Forelimb muscle (tissue), 1 donor: ENCODE data around the gene AVPI1. TPM values are rescaled to one million over a fixed set of nuclear protein-coding genes. Genes with fewer than 3 reads are reported as not detected.
"Not testable (repeated sequence)": the region's sequence is repeated elsewhere in the genome, so short reads cannot be mapped to it uniquely, and the experiment has no call there.

Source experiments
- DNase-seq: peaks from one replicate; pipeline ENCODE4 v3.0.0-alpha.2; 2013; ENCODE audit warnings: low read depth
- polyA plus RNA-seq: library from polyadenylated mRNA; unstranded; fragments of 120-200 nt; gene quantifications from one replicate; pipeline ENCODE4 v1.2.1, GENCODE V29; 2013; ENCODE audit not compliant: insufficient read length

Gene AVPI1
- polyA plus RNA-seq, 1 donor = 6.0 TPM

DNA sequence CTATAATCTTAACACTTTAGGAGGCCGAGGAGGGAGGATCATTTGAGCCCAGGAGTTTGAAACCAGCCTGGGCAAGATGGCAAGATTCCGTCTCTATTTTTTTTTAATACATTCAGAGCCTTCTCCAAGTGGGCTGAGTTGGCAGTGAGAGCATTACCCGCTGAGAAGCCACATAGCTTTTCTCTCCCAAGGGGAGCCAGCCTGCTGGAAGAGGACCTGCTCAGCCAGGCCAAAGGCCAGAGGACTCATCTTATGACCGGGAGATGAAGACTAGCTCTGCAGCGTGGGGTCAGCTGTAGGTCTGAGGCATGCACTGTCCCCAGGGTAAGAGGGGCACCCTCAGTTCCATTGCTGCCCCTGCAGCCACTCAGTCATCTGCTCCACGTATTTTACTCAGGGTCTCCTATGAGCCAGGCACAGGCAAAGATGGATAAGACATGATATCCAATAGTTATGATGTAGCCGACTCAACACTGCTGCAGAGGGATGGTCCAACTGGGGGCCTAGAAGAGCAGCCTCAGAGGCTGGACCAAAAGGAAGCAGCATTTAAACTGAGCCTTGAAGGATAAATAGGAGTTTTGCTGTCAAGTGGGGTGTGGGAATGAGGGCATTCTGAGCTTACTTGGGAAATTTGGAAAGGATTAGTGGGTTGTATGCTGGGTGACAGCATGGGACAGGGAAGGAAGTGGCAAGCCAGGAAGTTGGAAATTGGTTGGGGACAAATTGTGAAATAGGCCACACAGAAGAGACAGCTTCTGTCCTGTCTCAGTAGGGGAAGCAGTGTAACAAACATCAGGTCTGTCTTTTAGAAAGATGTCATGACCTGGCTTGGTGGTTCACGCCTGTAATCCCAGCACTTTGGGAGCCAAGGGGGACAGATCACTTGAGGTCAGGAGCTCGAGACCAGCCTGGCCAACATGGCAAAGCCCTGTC is 24.9 kb upstream of the AVPI1 start:
- DNase-seq = no peak

DNA sequence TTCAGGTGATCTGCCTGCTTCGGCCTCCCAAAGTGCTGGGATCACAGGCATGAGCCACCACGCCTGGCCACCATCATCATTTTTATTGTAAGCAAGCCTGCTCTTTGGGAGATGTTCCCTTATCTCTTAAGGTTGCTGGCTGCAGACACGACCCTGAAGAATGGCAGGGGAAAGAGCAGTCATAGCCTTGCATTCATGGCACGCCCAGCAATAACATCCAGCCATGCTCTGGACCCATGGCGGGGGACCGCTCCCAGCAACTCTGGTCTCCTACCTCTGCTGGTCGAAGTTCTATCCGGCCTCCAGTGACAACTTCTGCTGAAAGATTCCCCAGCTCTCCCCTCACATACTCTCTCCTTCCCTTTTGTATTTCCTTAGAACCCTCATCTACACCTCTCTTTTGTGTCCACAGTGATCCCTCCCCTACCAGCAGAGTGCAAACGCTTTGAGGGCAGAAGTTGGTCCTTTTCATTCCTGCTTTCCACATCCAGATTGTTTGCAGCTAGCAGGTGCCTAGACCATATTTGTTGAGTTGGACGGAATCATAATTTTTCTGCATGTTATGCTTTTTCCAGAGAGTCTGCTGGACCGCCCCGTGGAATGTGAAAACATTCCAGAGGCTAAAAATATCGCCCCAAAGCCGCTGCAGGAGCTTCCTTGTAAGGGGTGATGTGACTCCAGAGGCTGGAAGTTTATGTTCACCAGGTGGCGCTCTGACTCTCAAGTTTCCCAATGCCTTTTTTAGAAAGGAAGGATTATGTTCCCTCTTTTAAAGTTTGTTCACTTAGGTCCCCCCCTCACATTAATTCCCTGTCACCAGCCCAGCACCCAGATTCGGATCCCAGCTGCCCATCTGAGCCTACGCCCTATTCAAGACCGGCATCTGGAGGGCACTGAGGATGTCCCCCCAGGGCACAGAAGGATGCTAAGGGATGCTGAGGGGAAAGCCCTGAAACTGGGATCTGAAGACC is 22.2 kb upstream of the AVPI1 start:
- peak; percentile 80 for DNase-seq

GRCh38 chr10:97708167-97708566 is 21.1 kb upstream of the AVPI1 start:
- DNase-seq = no peak

- DNase-seq = no peak
These were observed 20.3 kb upstream of the AVPI1 start for GRCh38 chr10:97707134-97707861.

DNA sequence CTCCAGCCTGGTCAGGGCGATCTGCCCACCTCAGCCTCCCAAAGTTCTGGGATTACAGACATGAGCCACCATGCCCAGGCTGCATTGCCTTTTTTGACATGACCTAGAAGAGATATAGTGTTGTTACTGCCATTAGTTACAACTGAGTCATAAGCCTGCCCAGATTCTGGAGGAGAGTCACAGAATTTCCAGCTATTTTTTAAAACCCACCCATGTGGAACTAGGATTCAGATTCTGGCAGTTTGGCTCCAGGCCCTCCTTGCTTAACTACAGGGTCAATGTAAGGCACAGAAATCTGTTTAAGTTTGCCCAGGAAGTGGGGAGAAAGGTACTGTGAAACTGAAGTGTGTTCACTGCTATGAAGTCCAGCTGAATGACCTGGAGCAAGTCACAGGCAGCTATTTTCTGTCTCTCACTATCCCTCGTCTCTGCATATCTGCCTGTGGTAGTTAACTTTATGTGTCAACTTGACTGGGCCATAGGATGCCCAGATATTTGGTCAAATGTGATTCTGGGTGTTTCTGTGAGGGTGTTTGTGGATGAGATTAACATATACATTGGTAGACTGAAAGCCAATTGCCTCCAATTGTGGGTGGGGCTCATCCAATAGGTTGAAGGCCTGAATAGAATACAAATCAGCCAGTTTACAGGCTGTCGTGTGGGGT is 18.1 kb upstream of the AVPI1 start:
- DNase-seq = no peak

- DNase-seq = no peak
These were observed 17.3 kb upstream of the AVPI1 start for GRCh38 chr10:97704341-97704740.

GRCh38 chr10:97703398-97704067 is 16.5 kb upstream of the AVPI1 start:
- no peak for DNase-seq

DNA sequence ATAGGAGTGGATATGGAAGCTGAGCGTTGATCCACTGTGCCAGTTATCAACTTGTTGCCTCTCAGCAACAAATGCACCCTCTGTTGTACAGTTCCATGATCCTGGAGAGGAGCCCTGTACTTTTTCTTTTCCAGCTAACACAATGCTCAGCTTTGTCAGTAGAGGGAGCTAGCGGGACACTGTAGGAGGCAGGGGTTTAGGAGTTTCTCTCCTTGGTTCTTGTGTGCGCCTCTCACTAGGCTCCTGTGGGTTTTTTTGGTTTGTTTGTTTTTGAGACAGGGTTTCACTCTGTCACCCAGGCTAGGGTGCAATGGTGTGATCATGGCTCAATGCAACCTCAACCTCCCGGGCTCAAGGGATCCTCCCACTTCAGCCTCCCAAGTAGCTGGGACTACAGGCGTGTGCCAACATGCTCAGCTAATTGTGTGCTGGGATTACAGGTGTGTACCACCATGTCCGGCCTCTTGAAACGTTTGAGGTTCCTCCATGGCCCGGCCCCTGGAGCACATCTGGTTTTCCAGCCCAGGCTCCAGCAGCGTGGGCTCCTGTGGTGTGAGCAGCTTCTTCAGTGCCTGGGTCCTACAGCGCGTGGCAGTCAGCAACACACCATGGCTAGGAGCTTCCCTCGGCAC is 14.5 kb upstream of the AVPI1 start:
- peak; percentile 57 for DNase-seq

DNA sequence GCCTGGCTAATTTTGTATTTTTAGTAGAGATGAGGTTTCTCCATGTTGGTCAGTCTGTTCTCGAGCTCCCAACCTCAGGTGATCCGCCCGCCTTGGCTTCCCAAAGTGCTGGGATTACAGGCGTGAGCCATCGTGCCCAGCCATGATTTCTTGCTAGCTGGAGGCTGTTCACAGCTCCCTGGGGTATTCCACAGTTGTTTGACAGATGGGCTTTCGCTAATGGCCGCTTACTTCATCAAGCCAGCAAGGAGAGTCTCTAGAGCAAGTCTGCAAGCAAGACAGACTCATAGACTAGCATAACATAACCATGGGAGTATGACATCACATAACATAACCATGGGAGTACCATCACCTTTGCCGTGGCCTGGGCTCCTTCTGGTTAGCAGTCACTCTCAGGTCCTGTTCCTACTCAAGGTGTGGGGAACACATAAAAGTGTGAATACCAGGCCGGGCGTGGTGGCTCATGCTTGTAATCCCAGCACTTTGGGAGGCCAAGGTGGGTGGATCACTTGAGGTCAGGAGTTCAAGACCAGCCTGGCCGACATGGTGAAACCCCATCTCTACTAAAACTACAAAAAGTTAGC is 11.1 kb upstream of the AVPI1 start:
- not testable (repeated sequence) for DNase-seq

DNA sequence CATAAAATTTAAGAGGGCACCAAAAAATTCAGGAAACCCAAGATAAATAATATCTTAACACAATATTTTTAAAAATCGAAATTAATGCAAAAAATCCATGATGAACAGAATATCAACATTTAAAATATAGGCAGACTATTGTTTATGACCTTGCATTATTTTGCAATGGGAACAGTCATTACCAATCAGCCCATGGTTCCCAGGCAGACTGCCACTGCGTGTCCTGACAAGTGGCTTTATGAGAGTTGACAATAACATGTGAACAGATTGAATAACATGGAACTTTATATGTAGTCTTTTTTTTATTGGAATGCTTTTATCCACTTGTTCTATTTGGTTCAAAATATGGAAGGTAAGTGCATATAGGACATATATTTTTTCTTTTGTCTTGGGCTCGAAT is 3.1 kb upstream of the AVPI1 start:
- DNase-seq = no peak

DNA sequence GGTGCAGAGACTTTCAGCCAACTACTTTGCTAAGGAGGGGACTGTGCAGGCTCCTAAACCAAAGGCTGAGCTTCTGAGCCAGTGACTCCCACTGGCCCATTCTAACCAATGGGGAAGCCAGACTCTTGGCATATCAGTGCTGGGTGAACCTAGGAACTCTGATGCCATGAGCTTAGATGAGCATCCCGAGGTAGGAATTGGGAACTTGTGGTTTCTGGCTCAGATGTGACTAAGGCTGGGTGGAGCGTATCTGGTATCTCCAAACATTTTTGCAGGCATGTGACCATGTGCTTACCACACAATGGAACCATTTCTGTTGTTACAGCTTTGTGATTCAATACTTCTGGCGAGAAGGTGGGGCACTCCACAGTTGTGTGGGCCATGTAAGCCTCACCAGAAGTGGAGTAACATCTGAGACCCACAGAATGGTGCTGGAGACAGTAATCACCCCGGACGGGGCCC is 2.5 kb upstream of the AVPI1 start:
- no peak for DNase-seq

DNA sequence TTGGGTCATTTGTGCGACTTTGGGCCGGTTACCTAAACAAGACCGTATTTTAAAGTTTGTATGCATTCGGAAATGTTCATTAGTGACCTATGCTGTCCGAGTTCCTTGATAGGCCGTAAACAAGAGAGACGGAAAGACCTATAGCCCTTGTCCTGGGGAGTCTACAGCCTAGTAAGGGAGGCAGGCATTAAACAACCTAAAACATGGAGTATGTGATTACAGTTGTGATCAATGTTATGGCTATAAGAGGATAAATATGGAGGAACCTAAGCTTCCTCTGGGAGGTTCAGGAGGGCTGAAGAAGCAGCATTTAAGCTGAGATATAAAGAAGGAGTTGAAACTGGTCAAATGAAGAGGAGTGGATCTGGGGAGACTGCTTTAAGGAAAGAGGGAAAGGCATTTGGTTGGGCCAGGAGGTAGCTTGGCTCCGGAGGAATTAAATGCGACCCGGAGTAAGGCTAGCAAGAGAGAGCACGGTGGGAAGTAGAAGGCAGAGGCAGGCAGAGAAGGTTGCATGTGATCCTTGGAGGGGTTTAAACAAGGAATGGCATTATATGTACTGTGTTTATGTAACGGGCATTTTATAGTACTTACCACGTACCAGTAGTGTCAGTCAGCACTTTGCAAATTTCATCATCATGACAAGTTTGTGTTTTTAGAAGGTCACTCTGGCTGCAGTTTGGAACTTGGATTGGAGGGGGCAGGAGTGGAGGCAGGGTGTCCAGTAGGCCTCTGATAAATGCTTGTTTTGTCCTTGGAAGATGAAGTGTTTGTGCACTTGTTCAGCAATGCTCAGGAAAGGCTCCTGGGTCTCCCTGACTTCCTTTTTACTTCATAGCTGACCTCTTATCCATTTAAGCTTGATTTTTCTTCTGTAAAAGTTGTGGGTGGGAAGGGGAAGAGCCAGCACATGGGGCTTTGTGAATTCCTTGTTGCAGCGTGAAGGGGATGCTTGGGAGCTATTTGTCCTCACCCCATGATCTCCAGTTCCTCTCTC is 1.0 kb upstream of the AVPI1 start:
- DNase-seq = no peak

DNA sequence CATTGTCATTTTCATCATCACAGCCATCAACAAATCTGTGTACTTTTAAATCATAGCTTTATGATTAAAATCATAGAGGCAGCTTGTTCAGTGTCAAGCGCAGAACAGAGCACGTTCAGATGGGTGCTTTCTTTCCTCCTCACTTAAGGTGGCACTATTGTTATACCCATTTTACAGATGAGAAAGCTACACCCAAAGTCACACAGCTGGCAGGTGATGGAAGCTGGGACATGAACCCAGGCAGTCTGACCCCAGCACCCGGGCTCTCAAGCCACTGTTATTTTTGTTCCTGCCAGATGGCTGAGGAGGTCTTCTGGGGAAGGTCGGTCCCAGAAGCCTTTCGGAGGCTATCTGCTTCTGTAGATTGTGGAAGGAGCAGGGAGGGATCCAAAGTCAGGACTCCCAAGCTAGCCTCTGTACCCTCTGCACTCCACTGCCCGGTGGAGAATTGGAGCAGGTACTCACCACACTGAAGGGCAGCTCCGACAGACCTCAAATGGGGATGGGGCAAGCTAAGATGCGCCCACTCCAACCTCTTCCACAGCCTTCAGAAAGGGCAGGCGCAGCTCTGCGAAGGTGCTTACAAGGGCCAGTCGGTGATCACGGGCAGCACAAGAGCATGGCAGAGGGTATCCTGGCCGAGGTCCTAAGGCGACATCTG is 610 bp downstream of the AVPI1 start:
- no peak for DNase-seq

- DNase-seq = no peak
These were observed 1.6 kb downstream of the AVPI1 start for GRCh38 chr10:97685395-97685958.

DNA sequence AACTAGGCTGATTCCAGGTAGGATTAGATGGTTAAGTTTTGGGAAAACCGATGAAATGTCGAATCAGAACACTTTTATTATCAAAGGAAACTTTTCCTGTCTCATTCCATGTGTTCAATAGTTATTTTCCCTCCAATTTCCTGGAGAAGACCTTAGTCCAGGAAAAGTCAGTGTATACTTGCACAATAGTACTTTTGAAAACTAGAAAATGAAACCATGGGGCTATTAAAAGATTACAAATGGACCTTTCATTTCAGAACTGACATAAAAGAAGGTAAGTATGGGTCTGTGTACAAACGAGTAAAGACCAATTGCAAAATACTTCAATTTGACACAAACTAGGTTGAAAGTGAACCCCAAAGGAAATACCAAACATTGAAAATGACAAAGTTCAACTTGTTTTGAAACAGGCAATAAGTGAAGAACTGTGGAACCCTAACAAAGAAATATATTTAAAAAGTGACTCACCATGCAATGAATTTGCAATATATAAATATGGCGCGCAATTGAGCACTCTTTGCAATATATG is 2.1 kb downstream of the AVPI1 start:
- DNase-seq = no peak

DNA sequence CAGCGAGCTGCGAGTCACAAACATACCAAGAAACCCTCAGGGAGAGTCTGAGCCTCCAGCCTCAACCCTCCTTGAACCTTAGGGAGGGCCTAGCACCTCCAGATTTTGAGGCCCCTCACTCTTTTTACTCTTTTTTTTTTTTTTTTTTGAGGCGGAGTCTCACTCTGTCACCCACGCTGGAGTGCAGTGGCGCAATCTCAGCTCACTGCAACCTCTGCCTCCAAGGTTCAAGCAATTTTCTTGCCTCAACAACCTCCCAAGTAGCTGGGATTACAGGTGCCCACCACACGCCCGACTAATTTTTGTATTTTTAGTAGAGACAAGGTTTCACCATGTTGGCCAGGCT is 2.7 kb downstream of the AVPI1 start:
- DNase-seq = not testable (repeated sequence)
